ENCODE data around the gene PPP1R27.

Gene PPP1R27

GRCh38 chr17:81849457-81849856 is 14.6 kb upstream of the PPP1R27 start:
- Mint-ChIP-seq H3K4me1 (no peaks in the 10 kb centered on the region), H3K27me3 (ENCODE audit: low read depth, poor library complexity) (no peaks in the 10 kb centered on the region), H3K9me3 (no peaks in the 10 kb centered on the region), H3K36me3 (ENCODE audit: low read depth) (peaks cover 47% of the 10 kb centered on the region), H3K4me3 (no peak overlapping the region), H3K27ac (no peak overlapping the region)
- no peak for DNase-seq
- no peak for TF ChIP-seq CTCF (IDR thresholded peaks at IDR 0.05)

- H3K4me1 Mint-ChIP-seq = no peaks in the 10 kb centered on the region
- no peak overlapping the region for H3K4me3 Mint-ChIP-seq
- H3K27ac Mint-ChIP-seq = no peak overlapping the region
Measured at GRCh38 chr17:81846743-81847689, 12.2 kb upstream of the PPP1R27 start.

GRCh38 chr17:81845881-81846742 is 11.3 kb upstream of the PPP1R27 start:
- Mint-ChIP-seq H3K4me3 (no peak overlapping the region), H3K27me3 (ENCODE audit: low read depth, poor library complexity) (no peaks in the 10 kb centered on the region), H3K36me3 (ENCODE audit: low read depth) (peaks cover 24% of the 10 kb centered on the region), H3K4me1 (no peaks in the 10 kb centered on the region), H3K9me3 (no peaks in the 10 kb centered on the region), H3K27ac (no peak overlapping the region)
- DNase-seq = no peak
- TF ChIP-seq CTCF (IDR thresholded peaks at IDR 0.05) = no peak

More at GRCh38 chr17:81846743-81847689, 12.2 kb upstream of the PPP1R27 start:
- TF ChIP-seq CTCF (IDR thresholded peaks at IDR 0.05) = no peak
- no peaks in the 10 kb centered on the region for H3K9me3 Mint-ChIP-seq
- no peaks in the 10 kb centered on the region for H3K27me3 Mint-ChIP-seq (ENCODE audit: low read depth, poor library complexity)
- peaks cover 33% of the 10 kb centered on the region for H3K36me3 Mint-ChIP-seq (ENCODE audit: low read depth)
- no peak for DNase-seq

- Mint-ChIP-seq H3K36me3 (ENCODE audit: low read depth) (peaks cover 17% of the 10 kb centered on the region), H3K27ac (no peak overlapping the region), H3K4me3 (no peak overlapping the region)
Measured at GRCh38 chr17:81845361-81845760, 10.5 kb upstream of the PPP1R27 start.

GRCh38 chr17:81844887-81845286 is 10.0 kb upstream of the PPP1R27 start:
- Mint-ChIP-seq H3K4me3 (no peak overlapping the region), H3K9me3 (no peaks in the 10 kb centered on the region), H3K4me1 (no peaks in the 10 kb centered on the region), H3K36me3 (ENCODE audit: low read depth) (peaks cover 12% of the 10 kb centered on the region), H3K27ac (no peak overlapping the region), H3K27me3 (ENCODE audit: low read depth, poor library complexity) (no peaks in the 10 kb centered on the region)
- no peak for DNase-seq
- no peak for TF ChIP-seq CTCF (IDR thresholded peaks at IDR 0.05)

More at GRCh38 chr17:81845361-81845760, 10.5 kb upstream of the PPP1R27 start:
- TF ChIP-seq CTCF (IDR thresholded peaks at IDR 0.05) = no peak
- Mint-ChIP-seq H3K9me3 (no peaks in the 10 kb centered on the region), H3K27me3 (ENCODE audit: low read depth, poor library complexity) (no peaks in the 10 kb centered on the region), H3K4me1 (no peaks in the 10 kb centered on the region)
- no peak for DNase-seq
